HG03378 (cell line): ENCODE results near the gene DCUN1D2.
"Not testable (repeated sequence)": the region's sequence is repeated elsewhere in the genome, so short reads cannot be mapped to it uniquely, and the experiment has no call there.

Experiments used
- ATAC-seq: cut with Tn5 transposase; IDR thresholded peaks from one replicate; pipeline ENCODE4 v1.9.1; 2021; ENCODE audit warnings: mild to moderate bottlenecking, moderate library complexity; ENCODE audit not compliant: unreplicated experiment

Gene DCUN1D2

DNA sequence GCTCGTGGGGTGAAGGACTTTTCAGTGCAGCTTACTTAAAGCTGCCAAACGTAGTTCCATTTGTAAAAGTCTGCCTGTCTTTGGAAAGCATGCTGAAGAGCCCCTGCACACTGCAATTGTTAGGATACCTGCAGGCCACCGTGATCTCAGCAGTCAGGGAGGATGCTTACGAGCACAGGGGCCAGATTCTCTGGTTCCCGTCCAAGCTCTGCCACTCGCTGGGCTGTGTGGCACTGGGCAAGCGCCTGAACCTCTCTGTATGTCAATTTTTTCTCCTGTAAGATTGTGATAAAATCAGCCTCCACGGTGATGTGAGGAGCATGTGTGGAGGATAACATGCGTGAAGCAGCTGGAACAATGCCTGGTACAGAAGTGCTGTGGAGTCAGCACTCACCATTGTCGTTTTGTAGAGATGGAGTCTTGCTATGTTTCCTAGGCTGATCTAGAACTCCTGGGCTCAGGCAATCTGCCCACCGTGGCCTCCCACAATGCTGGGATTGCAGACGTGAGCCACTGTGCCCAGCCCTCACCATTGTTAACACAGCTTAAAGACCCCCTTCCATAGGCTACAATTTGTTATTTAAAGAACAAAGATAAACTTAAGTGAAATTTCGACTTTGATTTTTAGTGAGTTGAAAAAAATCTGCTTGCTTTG lies 40.7 kb downstream of the DCUN1D2 start:
- ATAC-seq, result no peak

- no peak for ATAC-seq
Observed at GRCh38 chr13:113448885-113449692, 41.4 kb downstream of the DCUN1D2 start.

DNA sequence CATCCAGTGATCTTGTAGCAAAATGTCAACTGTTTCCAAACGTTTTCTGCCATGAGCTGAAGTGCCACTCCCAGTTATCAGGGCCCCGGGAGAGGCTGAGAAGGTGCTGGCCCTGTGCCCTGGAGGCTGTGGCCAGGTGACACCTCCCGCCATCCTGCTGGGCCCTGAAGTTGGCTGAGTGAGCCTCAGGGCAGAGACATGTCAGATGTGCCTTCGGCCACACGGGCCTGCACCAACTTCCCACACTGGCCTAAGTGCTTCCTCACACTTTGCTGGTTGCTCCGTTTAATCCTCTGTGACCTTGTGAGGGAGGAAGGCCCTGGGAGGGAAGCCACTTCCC lies 42.0 kb downstream of the DCUN1D2 start:
- no peak for ATAC-seq

- no peak for ATAC-seq
Observed at GRCh38 chr13:113447596-113447995, 42.9 kb downstream of the DCUN1D2 start.

GRCh38 chr13:113446488-113446854 lies 44.0 kb downstream of the DCUN1D2 start:
- no peak for ATAC-seq

DNA sequence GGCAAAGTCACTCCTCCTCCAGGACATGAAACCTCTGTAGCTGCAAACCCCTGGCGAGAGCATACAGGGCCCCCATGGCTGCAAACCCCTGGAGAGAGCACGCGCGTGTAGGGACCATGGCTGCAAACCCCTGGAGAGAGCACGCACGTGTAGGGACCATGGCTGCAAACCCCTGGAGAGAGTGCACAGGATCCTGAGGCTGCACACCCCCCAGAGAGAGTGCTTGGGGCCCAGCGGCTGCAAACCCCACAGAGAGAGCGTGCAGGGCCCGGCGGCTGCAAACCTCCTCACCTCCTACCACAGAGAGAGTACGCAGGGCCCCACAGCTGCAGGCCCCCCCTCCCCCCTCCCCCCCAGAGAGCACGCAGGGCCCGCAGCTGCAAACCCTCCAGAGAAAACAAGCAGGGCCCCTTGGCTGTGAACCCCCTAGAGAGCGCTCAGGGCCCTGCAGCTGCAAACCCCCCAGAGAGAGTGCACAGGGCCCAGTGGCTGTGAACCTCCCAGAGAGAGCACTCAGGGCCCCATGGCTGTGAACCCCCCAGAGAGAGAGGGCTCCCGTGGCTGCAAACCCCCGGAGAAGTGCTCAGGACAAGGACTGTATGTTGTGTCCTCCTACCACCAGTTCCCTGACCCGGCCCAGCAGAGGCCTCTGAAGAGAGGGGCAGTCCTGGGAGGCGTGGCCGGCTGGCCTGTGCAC lies 44.6 kb downstream of the DCUN1D2 start:
- ATAC-seq, result no peak

DNA sequence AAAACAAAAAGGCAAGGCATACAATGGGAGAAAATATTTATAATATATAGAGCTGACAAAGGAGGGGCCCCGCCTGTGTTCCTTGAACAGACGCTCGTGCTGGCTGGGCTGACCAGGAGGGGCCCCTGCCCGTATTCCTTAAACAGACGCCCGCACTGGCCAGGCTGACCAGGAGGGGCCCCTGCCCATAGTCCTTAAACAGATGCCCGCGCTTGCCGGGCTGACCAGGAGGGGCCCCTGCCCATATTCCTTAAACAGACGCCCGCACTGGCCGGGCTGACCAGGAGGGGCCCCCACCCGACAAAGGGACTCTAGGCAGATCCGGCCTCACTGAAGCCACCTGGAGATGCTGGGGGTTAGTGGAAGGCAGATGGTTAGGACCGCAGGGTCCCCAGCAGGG lies 46.5 kb downstream of the DCUN1D2 start:
- no peak for ATAC-seq

DNA sequence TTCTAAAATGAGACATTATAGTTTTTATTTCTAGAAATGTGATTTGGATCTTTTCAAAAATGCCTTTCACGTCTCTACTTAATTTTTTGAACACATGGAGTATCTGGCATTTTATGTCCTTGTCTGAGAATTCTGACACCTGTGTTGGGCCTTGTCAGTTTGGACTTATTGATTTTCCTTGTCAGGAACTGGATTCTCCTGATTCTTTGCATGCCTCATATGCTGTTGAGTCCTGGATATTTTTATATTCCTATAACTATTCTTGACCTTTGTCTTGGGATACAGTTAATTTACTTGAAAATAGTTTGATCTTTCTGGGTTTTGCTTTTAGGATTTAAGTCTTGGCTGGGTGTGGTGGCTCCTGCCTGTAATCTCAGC lies 47.5 kb downstream of the DCUN1D2 start:
- ATAC-seq, result no peak

- ATAC-seq, result no peak
Observed at GRCh38 chr13:113442354-113442984, 48.0 kb downstream of the DCUN1D2 start.

DNA sequence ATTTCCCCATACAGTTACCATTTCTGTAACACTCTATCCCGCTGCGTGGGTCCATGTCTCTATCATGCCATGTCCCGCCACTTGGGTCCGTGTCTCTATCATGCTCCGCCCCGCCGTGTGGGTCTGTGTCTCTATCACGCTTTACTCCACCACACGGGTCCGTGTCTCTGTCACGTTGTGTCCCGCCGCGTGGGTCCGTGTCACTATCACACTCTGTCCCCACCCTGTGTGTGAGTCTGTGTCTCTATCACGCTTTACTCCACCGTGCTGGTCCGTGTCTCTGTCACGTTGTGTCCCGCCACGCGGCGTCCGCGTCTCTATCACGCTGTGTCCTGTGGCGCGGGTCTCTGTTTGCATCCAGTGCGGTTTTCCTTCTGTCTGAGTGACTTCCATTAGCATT lies 48.9 kb downstream of the DCUN1D2 start:
- ATAC-seq, result no peak

DNA sequence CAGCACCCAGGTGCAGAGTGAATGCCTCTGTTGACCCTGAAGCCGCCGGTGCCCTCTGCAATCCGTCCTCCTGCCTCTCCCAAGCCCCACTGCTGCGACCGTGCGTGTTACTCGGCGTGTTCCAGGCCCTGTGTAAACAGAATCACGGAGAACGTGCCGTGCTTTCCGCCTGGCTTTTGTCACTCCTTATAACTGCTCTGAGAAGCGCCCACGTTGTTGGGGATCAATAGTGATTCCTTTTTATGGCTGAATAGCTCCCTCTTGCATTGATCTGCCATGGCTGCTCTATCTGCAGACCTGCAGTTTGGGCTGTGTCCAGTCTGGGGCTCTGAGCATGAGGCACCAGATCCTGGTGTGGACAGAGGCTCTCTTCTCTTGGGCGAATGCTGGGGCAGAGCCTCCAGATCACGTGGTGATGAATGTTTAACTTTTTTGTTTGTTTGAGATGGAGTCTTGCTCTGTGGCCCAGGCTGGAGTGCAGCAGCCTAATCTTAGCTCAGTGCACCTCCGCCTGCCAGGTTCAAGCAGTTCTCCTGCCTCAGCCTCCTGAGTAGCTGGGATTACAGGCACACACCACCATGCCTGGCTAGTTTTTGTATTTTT lies 53.0 kb downstream of the DCUN1D2 start:
- ATAC-seq, result no peak

GRCh38 chr13:113436866-113437265 lies 53.6 kb downstream of the DCUN1D2 start:
- not testable (repeated sequence) for ATAC-seq

DNA sequence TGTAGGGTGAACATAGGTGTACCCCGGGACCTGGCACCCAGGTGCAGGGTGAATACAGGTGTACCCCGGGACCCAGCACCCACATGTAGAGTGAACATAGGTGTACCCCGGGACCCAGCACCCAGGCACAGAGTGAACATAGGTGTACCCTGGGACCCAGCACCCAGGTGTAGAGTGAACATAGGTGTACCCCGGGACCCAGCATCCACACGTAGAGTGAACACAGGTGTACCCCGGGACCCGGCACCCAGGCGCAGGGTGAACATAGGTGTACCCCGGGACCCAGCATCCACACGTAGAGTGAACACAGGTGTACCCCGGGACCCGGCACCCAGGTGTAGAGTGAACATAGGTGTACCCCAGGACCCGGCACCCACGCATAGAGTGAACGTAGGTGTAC lies 54.6 kb downstream of the DCUN1D2 start:
- not testable (repeated sequence) for ATAC-seq

DNA sequence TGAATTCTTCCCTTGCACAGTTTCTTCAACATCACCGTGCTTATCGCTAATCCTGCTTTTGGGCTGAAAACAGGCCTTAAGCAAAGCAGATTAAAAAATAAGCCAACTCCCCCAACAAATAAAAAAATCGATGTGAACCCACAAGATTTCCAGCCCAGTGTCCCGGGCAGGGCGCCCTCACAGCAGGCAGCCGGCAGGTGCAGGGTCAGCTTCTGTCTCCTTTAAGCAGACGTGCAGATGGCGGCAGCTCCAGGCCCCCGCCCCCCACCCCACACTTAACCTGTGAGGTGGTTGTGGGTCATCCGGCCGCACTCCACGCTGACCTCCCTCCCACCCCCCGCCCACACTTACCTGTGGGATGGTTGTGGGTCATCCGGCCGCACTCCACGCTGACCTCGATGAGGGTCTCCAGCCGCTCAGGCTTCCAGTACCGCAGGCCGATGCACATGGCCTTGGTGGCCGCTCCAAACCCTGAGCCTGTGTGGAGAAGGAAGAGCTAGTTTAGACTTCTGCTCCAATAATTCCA lies 57.1 kb downstream of the DCUN1D2 start:
- no peak for ATAC-seq

GRCh38 chr13:113432506-113433270 lies 57.8 kb downstream of the DCUN1D2 start:
- ATAC-seq, result no peak

DNA sequence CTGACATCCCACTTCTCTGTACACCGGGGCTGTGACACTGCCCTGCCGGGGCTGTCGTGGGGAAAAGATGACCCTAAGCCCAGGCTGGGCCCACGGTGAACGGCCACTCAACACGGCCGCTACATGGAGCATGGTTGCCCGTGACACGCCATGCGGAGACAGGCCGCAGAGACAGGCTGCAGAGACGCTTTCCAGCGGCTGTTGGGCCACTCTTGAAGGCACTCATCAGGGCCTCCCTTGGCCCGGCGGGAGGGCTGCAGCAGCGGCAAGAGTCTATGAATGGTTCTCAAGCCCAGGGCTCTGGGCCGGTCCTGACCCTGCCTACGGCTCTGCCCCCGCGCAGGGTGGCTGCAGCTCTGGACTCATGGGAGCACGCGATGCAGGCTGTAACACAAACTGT lies 59.3 kb downstream of the DCUN1D2 start:
- ATAC-seq, result no peak

GRCh38 chr13:113430378-113431110 lies 60.0 kb downstream of the DCUN1D2 start:
- no peak for ATAC-seq

DNA sequence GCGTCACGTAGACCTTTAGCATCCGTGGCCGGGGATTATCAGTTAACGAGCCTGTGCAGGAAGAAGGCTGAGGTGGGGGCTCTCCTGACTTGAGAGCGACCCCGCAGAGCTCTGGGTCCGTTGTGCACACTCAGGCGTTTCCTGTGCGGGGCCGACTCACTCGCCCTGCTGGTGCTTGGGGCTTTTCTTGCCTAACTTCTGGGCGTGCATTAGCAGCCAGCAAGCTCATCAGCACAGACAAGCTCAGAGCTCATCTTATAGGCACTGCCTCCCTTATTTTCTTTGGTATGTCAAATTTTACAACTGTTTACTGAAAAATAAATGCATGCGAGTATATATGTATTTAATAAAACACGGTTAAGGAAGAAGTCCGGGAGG lies 60.9 kb downstream of the DCUN1D2 start:
- ATAC-seq, result no peak

DNA sequence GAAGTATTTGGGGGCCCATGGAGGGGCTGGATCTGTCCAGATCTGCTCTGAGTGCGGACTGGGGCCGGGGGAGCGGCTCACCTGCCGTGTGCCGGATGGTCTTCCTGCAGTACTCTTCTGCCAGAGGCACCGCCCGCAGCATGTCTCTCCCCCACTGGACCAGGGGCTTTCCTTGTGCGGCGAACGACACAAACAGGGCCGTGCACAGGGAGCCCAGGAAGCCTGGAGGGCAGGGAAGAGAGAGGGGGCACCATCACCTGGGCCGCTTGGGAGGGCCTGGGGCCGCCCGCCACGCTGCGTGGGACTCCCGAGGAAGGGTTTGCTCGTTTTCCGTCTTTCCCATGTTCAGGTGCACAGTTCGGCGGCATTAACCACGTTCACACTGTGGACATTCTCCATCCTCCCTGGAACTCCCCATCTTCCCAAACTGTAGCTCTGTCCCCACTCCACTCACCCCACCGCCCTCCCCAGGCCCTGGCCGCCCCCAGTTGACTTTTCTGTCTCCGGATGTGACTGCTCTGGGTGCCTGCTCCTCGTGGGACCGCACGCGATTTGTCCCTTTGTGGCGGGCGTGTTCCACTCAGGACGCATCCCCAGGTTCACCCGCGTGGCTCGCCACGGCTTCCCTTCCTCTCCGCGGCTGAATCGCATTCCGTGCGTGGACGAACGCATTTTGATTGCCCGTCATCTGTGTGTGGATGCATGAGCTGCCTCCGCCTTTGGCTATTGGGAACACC lies 61.5 kb downstream of the DCUN1D2 start:
- no peak for ATAC-seq
